ENCODE results near the gene HNRNPAB. TPM values are rescaled to one million over a fixed set of nuclear protein-coding genes. Genes with fewer than 3 reads are reported as not detected.

The HNRNPAB gene
- total RNA-seq, 1 donor, result 63.5 TPM

Other genes with a start within 250 kb of the HNRNPAB start
- not detected in 2 replicates for gene PROP1, start 208.3 kb upstream of the HNRNPAB start, total RNA-seq
- gene N4BP3, start 91.0 kb upstream of the HNRNPAB start, total RNA-seq, result 0.43 and 0.64 TPM in 2 replicates
- gene RMND5B, start 73.5 kb upstream of the HNRNPAB start, total RNA-seq, result 22.0 and 22.9 TPM in 2 replicates
- 88.1 and 102 TPM in 2 replicates for gene NHP2, start 50.6 kb upstream of the HNRNPAB start, total RNA-seq
- not detected in 2 replicates for gene GMCL2, start 17.2 kb upstream of the HNRNPAB start, total RNA-seq
- gene PHYKPL, start 28.3 kb downstream of the HNRNPAB start, total RNA-seq, result 31.5 and 32.2 TPM in 2 replicates